Suprapubic skin (tissue), 4 donors: ENCODE results near the gene MUC5B.
"Not testable (repeated sequence)": the region's sequence is repeated elsewhere in the genome, so short reads cannot be mapped to it uniquely, and the experiment has no call there.

ENCODE experiments used
- CTCF ChIP-seq, 2 donors: fragments of 200-600 bp in 1 of 2; fragments of 450-650 bp in 1 of 2; sonication (generic) in 1 of 2; IDR thresholded peaks; one replicate each; pipeline ENCODE4 v1.5.1; 2016 to 2019; ENCODE audit warnings: antibody characterized with exemption in 2 of 2, mild to moderate bottlenecking in 1 of 2, moderate library complexity in 1 of 2
- EP300 ChIP-seq: sonication (generic); formaldehyde crosslinking; IDR thresholded peaks from one replicate; pipeline ENCODE4 v1.6.1; 2017; ENCODE audit warnings: antibody characterized with exemption
- POLR2A ChIP-seq, 2 donors: fragments of 450-650 bp; IDR thresholded peaks; one replicate each; pipeline ENCODE4 v1.6.1; 2017; ENCODE audit warnings: antibody characterized with exemption in 2 of 2, mild to moderate bottlenecking in 2 of 2, moderate library complexity in 2 of 2
- POLR2AphosphoS5 ChIP-seq, 3 donors: sonication (generic); formaldehyde crosslinking; IDR thresholded peaks; one replicate each; pipeline ENCODE4 v1.6.1; 2017; ENCODE audit warnings: antibody characterized with exemption in 3 of 3

GRCh38 chr11:1248951-1249350 is 26.1 kb downstream of the MUC5B start:
- TF ChIP-seq CTCF (IDR thresholded peaks at IDR 0.05); POLR2A (IDR thresholded peaks at IDR 0.05); EP300; POLR2AphosphoS5 (IDR thresholded peaks at IDR 0.05): not testable (repeated sequence)
